Upper lobe of right lung (tissue), 1 donor: Measurements from ENCODE around the gene CLDN2. TPM values are rescaled to one million over a fixed set of nuclear protein-coding genes. Genes with fewer than 3 reads are reported as not detected.

Source experiments
- ATAC-seq: fragments of 200-7000 bp; cut with Tn5 transposase; one replicate; pipeline ENCODE4 v1.9.1; 2020; ENCODE audit warnings: mild to moderate bottlenecking, moderate library complexity
- DNase-seq: peaks from one replicate; pipeline ENCODE4 v3.0.0-alpha.2; 2020
- H3K27ac ChIP-seq: fragments of 200-600 bp; one replicate; pipeline ENCODE4 v1.8.0; 2022
- H3K27me3 ChIP-seq: fragments of 200-600 bp; one replicate; pipeline ENCODE4 v1.8.0; 2022; ENCODE audit warnings: mild to moderate bottlenecking
- H3K36me3 ChIP-seq: fragments of 200-600 bp; one replicate; pipeline ENCODE4 v1.8.0; 2022
- H3K4me1 ChIP-seq: fragments of 200-600 bp; one replicate; pipeline ENCODE4 v1.8.0; 2022
- H3K4me3 ChIP-seq: fragments of 200-600 bp; one replicate; pipeline ENCODE4 v1.8.0; 2022; ENCODE audit warnings: mild to moderate bottlenecking
- H3K9me3 ChIP-seq: fragments of 200-600 bp; one replicate; pipeline ENCODE4 v1.8.0; 2022
- CTCF ChIP-seq: fragments of 200-600 bp; IDR thresholded peaks from one replicate; pipeline ENCODE4 v1.8.0; 2022; ENCODE audit warnings: antibody characterized with exemption
- intact Hi-C: fragments of 100-400 bp; cut with DNase I; formaldehyde crosslinking; loops from one replicate; pipeline ENCODE4 v1.11.0; 2022
- total RNA-seq: library from RNA; stranded (reverse); fragmentation: NEBNext Ultra II Directional; extraction: Animal tissue kit (Norgen Biotek cat#: 25700); gene quantifications from one replicate; pipeline ENCODE4 v1.2.1, GENCODE V29; 2021
- donor health status: DM: no; HTN: yes; CAD: no; lungs with severe emphysema.

CLDN2 gene
- total RNA-seq, 1 donor from 2014 or later = 0.61 TPM

- intact Hi-C loops = no loop called here
These were observed 16.2 kb upstream of the CLDN2 start for GRCh38 chrX:106903856-106904528.

GRCh38 chrX:106905064-106905708 lies 15.0 kb upstream of the CLDN2 start:
- Histone ChIP-seq H3K4me1 (no peaks in the 10 kb centered on the region), H3K36me3 (no peaks in the 10 kb centered on the region), H3K9me3 (no peaks in the 10 kb centered on the region), H3K4me3 (no peak overlapping the region), H3K27me3 (no peaks in the 10 kb centered on the region), H3K27ac (no peak overlapping the region)
- ATAC-seq (no peak), DNase-seq (no peak)
- intact Hi-C loops = no loop called here
- no peak for TF ChIP-seq CTCF

More at GRCh38 chrX:106903856-106904528, 16.2 kb upstream of the CLDN2 start:
- DNase-seq = no peak
- Histone ChIP-seq H3K27me3 (no peaks in the 10 kb centered on the region), H3K4me1 (no peaks in the 10 kb centered on the region), H3K4me3 (no peak overlapping the region), H3K27ac (no peak overlapping the region), H3K9me3 (no peaks in the 10 kb centered on the region), H3K36me3 (no peaks in the 10 kb centered on the region)
- no peak for ATAC-seq
- no peak for TF ChIP-seq CTCF

- DNase-seq = no peak
- Histone ChIP-seq H3K27ac (no peak overlapping the region), H3K4me3 (no peak overlapping the region), H3K27me3 (no peaks in the 10 kb centered on the region), H3K36me3 (no peaks in the 10 kb centered on the region), H3K4me1 (no peaks in the 10 kb centered on the region), H3K9me3 (no peaks in the 10 kb centered on the region)
- intact Hi-C loops = no loop called here
- no peak for TF ChIP-seq CTCF
- no peak for ATAC-seq
These were observed 13.8 kb upstream of the CLDN2 start for GRCh38 chrX:106906361-106906760.

GRCh38 chrX:106912864-106913263 lies 7.3 kb upstream of the CLDN2 start:
- H3K4me3 ChIP-seq = no peak overlapping the region
- no peak for TF ChIP-seq CTCF
- H3K36me3 ChIP-seq = no peaks in the 10 kb centered on the region
- H3K27ac ChIP-seq = no peak overlapping the region
- DNase-seq (no peak), ATAC-seq (no peak)
- H3K27me3 ChIP-seq = no peaks in the 10 kb centered on the region
- H3K4me1 ChIP-seq = no peaks in the 10 kb centered on the region
- H3K9me3 ChIP-seq = no peaks in the 10 kb centered on the region
- intact Hi-C loops = no loop called here

- DNase-seq = no peak
- no peaks in the 10 kb centered on the region for H3K4me1 ChIP-seq
- H3K27me3 ChIP-seq = no peaks in the 10 kb centered on the region
- intact Hi-C loops = no loop called here
- no peak overlapping the region for H3K27ac ChIP-seq
- H3K36me3 ChIP-seq = no peaks in the 10 kb centered on the region
- no peak for ATAC-seq
- no peaks in the 10 kb centered on the region for H3K9me3 ChIP-seq
- no peak for TF ChIP-seq CTCF
- H3K4me3 ChIP-seq = no peak overlapping the region
These were observed 2.2 kb upstream of the CLDN2 start for GRCh38 chrX:106917830-106918500.
